ENCODE results near the gene GALNT3. TPM values are rescaled to one million over a fixed set of nuclear protein-coding genes. Genes with fewer than 3 reads are reported as not detected.

Gene GALNT3
- total RNA-seq (2013): 17.3 TPM
- 1 to 10 TPM; 5.5 to 8.3 (median 7.5) TPM for polyA plus RNA-seq
- 13.7 and 14.0 TPM in 2 replicates for polyA minus RNA-seq
- 8.5 to 63.5 (median 49.1) reads per million in 11 experiments for total RNA-seq

DNA sequence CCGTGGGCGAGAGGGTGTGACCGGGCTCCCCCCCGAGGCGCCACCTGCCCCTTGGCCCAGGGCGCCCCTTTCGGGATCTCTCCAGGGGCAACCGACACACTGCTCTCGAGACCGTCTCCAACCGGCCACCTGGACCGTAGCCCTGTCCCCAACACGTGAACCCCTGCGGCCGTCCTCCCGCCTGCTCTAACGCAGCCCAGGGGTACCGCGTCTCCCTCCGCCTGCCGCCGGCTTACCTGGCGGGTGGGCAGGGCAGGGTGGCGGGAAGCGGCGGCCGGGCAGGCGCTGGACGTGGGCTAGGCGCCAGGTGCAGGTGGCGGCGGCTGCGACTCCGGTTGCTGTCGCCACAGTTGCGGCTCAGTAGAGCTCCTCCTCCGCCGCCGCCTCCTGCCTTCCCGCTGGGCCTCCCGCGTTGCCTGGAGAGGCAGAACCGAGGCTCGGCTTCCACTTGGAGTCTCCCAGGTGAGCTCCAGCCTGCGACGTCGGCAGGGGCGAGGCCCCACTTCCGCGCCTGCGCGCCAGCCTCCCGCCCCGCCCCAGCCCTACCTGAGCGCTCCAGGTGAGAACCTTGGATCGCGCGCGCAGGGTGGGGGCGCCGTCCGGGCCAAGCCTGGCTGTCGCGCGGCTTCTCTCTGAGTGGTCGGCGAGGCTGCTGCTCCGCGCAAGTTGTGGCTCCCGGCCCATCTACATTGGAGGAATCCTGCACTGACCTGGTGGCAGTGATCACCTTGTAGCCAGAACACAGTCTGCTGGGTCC lies at the start of gene GALNT3:
Gene GALNT3 (minus strand): TSS at position 469 of the 757 bp plus-strand sequence. CDS start 23,547 bp downstream, outside the sequence.
- H3K27ac Mint-ChIP-seq: peak within 1 kb of the TSS; percentile 92 to 98 (median 96)
- TF ChIP-seq, protein P1, sequence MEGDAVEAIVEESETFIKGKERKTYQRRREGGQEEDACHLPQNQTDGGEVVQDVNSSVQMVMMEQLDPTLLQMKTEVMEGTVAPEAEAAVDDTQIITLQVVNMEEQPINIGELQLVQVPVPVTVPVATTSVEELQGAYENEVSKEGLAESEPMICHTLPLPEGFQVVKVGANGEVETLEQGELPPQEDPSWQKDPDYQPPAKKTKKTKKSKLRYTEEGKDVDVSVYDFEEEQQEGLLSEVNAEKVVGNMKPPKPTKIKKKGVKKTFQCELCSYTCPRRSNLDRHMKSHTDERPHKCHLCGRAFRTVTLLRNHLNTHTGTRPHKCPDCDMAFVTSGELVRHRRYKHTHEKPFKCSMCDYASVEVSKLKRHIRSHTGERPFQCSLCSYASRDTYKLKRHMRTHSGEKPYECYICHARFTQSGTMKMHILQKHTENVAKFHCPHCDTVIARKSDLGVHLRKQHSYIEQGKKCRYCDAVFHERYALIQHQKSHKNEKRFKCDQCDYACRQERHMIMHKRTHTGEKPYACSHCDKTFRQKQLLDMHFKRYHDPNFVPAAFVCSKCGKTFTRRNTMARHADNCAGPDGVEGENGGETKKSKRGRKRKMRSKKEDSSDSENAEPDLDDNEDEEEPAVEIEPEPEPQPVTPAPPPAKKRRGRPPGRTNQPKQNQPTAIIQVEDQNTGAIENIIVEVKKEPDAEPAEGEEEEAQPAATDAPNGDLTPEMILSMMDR (IDR thresholded peaks at IDR 0.05): no peak
- Histone ChIP-seq H3K9me3 (replicated peaks in 1 of 2; ENCODE audit: control insufficient read depth in 1 of 2, insufficient read depth in 1 of 2, low read length in 2 of 2) (no peaks in the 10 kb centered on the region), H3K27me3 (ENCODE audit: control insufficient read depth in 2 of 2, insufficient read depth in 2 of 2, low read length in 2 of 2) (no peaks in the 10 kb centered on the region), H3K4me2 (replicated peaks; ENCODE audit: extremely low read depth, low read length, poor library complexity, severe bottlenecking) (peak within 1 kb of the TSS; percentile 86), H3K79me2 (ENCODE audit: insufficient read depth, low read length) (peaks cover 69% of the 10 kb centered on the region), H2AFZ (ENCODE audit: insufficient read depth, low read depth, low read length, poor library complexity, severe bottlenecking) (peak within 1 kb of the TSS; percentile 75), H3K27ac (ENCODE audit: low read depth in 1 of 2, low read length in 2 of 2) (peak within 1 kb of the TSS; percentile 79 to 88), H4K20me1 (ENCODE audit: insufficient read depth, low read length) (no peaks in the 10 kb centered on the region), H3K4me3 (replicated peaks in 1 of 3; ENCODE audit: low read depth in 2 of 3, low read length in 3 of 3) (peak within 1 kb of the TSS; percentile 77 to 89 (median 87)), H3K9ac (ENCODE audit: insufficient read depth, low read length, poor library complexity, severe bottlenecking) (peak within 1 kb of the TSS; percentile 84), H3K36me3 (replicated peaks in 1 of 2; ENCODE audit: control insufficient read depth in 1 of 2, insufficient read depth in 2 of 2, low read length in 2 of 2) (no peaks in the 10 kb centered on the region), H3K4me1 (ENCODE audit: control insufficient read depth in 1 of 2, insufficient read depth in 2 of 2, low read length in 2 of 2) (peaks cover 23 to 26% of the 10 kb centered on the region in 2 donors)
- H3K36me3 Mint-ChIP-seq: peaks cover 2 to 5% of the 10 kb centered on the region in 2 donors
- no peaks in the 10 kb centered on the region for H3K9me3 Mint-ChIP-seq
- WGBS (ENCODE audit: insufficient coverage): under 1% methylated on average over 70 of the region's 70 CpGs
- intact Hi-C loops (cut with micrococcal nuclease): loop anchor here in 1 of 2 donors (5.0 kb wide), 1 partner anchor 78 kb away; no protein-coding TSS in a partner anchor
- no peaks in the 10 kb centered on the region for H3K27me3 Mint-ChIP-seq (ENCODE audit: low read depth in 3 of 3)
- peak within 1 kb of the TSS; percentile 98 to 99 for H3K4me3 Mint-ChIP-seq
- DNase-seq: peak in 1 of 3 donors; percentile 15
- peaks cover 53% of the 10 kb centered on the region for H3K4me1 Mint-ChIP-seq

DNA sequence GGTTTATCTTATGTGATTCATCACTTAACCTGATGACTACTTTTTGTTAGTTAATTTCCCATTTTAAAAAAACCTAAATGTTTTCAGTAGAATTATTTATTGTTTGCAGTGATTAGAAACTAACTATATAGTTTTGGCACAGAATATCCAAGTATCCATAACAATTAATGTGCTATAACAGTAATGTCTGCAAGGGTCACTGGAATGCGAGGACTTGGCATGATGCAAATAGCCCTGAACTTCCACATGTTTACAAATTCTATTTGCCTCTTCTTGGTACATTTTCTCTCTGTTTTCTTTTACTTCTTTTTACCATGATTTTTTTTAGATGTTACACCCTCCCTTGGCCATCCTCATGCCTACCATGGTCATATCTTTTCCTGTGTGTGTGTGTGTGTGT lies 49.3 kb upstream of the GALNT3 start:
- Histone ChIP-seq H4K20me1 (ENCODE audit: insufficient read depth, low read length) (no peaks in the 10 kb centered on the region), H3K4me3 (replicated peaks in 1 of 3; ENCODE audit: low read depth in 2 of 3, low read length in 3 of 3) (no peak overlapping the region), H3K4me1 (ENCODE audit: control insufficient read depth in 1 of 2, insufficient read depth in 2 of 2, low read length in 2 of 2) (no peaks in the 10 kb centered on the region), H3K27ac (ENCODE audit: low read depth in 1 of 2, low read length in 2 of 2) (no peak overlapping the region), H3K9ac (ENCODE audit: insufficient read depth, low read length, poor library complexity, severe bottlenecking) (no peak overlapping the region), H3K4me2 (replicated peaks; ENCODE audit: extremely low read depth, low read length, poor library complexity, severe bottlenecking) (no peak overlapping the region), H3K79me2 (ENCODE audit: insufficient read depth, low read length) (no peaks in the 10 kb centered on the region), H2AFZ (ENCODE audit: insufficient read depth, low read depth, low read length, poor library complexity, severe bottlenecking) (no peak overlapping the region), H3K9me3 (replicated peaks in 1 of 2; ENCODE audit: control insufficient read depth in 1 of 2, insufficient read depth in 1 of 2, low read length in 2 of 2) (no peaks in the 10 kb centered on the region), H3K36me3 (replicated peaks in 1 of 2; ENCODE audit: control insufficient read depth in 1 of 2, insufficient read depth in 2 of 2, low read length in 2 of 2) (no peaks in the 10 kb centered on the region), H3K27me3 (ENCODE audit: control insufficient read depth in 2 of 2, insufficient read depth in 2 of 2, low read length in 2 of 2) (no peaks in the 10 kb centered on the region)
- H3K27ac Mint-ChIP-seq: no peak overlapping the region
- H3K36me3 Mint-ChIP-seq: no peaks in the 10 kb centered on the region
- H3K9me3 Mint-ChIP-seq: peaks cover 0 to 5% (median 3%) of the 10 kb centered on the region in 7 donors
- no peak for DNase-seq
- H3K4me3 Mint-ChIP-seq: no peak overlapping the region
- no CpG with 5 or more reads among the region's 1 CpG for WGBS (ENCODE audit: insufficient coverage)
- no peaks in the 10 kb centered on the region for H3K4me1 Mint-ChIP-seq
- TF ChIP-seq, protein P1 (IDR thresholded peaks at IDR 0.05): no peak
- no peaks in the 10 kb centered on the region for H3K27me3 Mint-ChIP-seq (ENCODE audit: low read depth in 3 of 3)
- intact Hi-C loops (cut with micrococcal nuclease): no loop called here
